Measurements from ENCODE around the gene FBXL15.

Gene FBXL15

GRCh38 chr10:102375867-102376266 is 44.8 kb upstream of the FBXL15 start:
- no peak for TF ChIP-seq TSHZ2 (CRISPR knock-in tag; IDR thresholded peaks at IDR 0.05)
- no peak for TF ChIP-seq ISL1 (CRISPR knock-in tag; IDR thresholded peaks at IDR 0.05)
- no peak for TF ChIP-seq RARB (CRISPR knock-in tag; IDR thresholded peaks at IDR 0.05)
- no peak for TF ChIP-seq PATZ1 (CRISPR knock-in tag; IDR thresholded peaks at IDR 0.05; ENCODE audit: borderline replicate concordance)
- no peak for TF ChIP-seq ESRRG (CRISPR knock-in tag; IDR thresholded peaks at IDR 0.05)
- no peak for TF ChIP-seq CSDC2 (CRISPR knock-in tag; IDR thresholded peaks at IDR 0.05)
- no peak for TF ChIP-seq SNAI2 (CRISPR knock-in tag; IDR thresholded peaks at IDR 0.05)
- TF ChIP-seq POU6F1 (CRISPR knock-in tag; IDR thresholded peaks at IDR 0.05; ENCODE audit: borderline replicate concordance, low read depth): no peak
- TF ChIP-seq OSR1 (CRISPR knock-in tag; IDR thresholded peaks at IDR 0.05): no peak
- TF ChIP-seq ARNTL (CRISPR knock-in tag; IDR thresholded peaks at IDR 0.05; ENCODE audit: borderline replicate concordance, low read depth): no peak
- TF ChIP-seq PPARA (CRISPR knock-in tag; IDR thresholded peaks at IDR 0.05; ENCODE audit: borderline replicate concordance): no peak
- TF ChIP-seq ZNF70 (CRISPR knock-in tag; IDR thresholded peaks at IDR 0.05): no peak
- no peak for TF ChIP-seq GLIS3 (CRISPR knock-in tag; IDR thresholded peaks at IDR 0.05)
- no peak for ATAC-seq

- ATAC-seq: no peak
- no peak for TF ChIP-seq PPARA (CRISPR knock-in tag; IDR thresholded peaks at IDR 0.05; ENCODE audit: borderline replicate concordance)
- no peak for TF ChIP-seq PATZ1 (CRISPR knock-in tag; IDR thresholded peaks at IDR 0.05; ENCODE audit: borderline replicate concordance)
Observed at GRCh38 chr10:102376901-102377300, 43.7 kb upstream of the FBXL15 start.

- ATAC-seq: no peak
- TF ChIP-seq TSHZ2 (CRISPR knock-in tag; IDR thresholded peaks at IDR 0.05) (no peak), PATZ1 (CRISPR knock-in tag; IDR thresholded peaks at IDR 0.05; ENCODE audit: borderline replicate concordance) (no peak), ZNF70 (CRISPR knock-in tag; IDR thresholded peaks at IDR 0.05) (no peak), ARNTL (CRISPR knock-in tag; IDR thresholded peaks at IDR 0.05; ENCODE audit: borderline replicate concordance, low read depth) (no peak), BACH2 (CRISPR knock-in tag; IDR thresholded peaks at IDR 0.05; ENCODE audit: borderline replicate concordance) (no peak), PPARA (CRISPR knock-in tag; IDR thresholded peaks at IDR 0.05; ENCODE audit: borderline replicate concordance) (no peak), OSR1 (CRISPR knock-in tag; IDR thresholded peaks at IDR 0.05) (no peak), ZC3H10 (CRISPR knock-in tag; IDR thresholded peaks at IDR 0.05) (no peak), ZNF8 (CRISPR knock-in tag; IDR thresholded peaks at IDR 0.05) (no peak), POU6F1 (CRISPR knock-in tag; IDR thresholded peaks at IDR 0.05; ENCODE audit: borderline replicate concordance, low read depth) (no peak), CREB5 (CRISPR knock-in tag; IDR thresholded peaks at IDR 0.05; ENCODE audit: low read depth) (no peak), TCF4 (CRISPR knock-in tag; IDR thresholded peaks at IDR 0.05; ENCODE audit: borderline replicate concordance) (no peak), ZNF565 (CRISPR knock-in tag; conservative IDR thresholded peaks at IDR 0.05; ENCODE audit: low read depth) (no peak), ISL1 (CRISPR knock-in tag; IDR thresholded peaks at IDR 0.05) (no peak), ZFP3 (CRISPR knock-in tag; IDR thresholded peaks at IDR 0.05) (no peak), ESRRG (CRISPR knock-in tag; IDR thresholded peaks at IDR 0.05) (no peak), GLIS3 (CRISPR knock-in tag; IDR thresholded peaks at IDR 0.05) (no peak)
Observed at GRCh38 chr10:102379383-102379782, 41.3 kb upstream of the FBXL15 start.

Measured in SK-N-SH treated with all-trans-retinoic acid at 6 μM for 48 hours (cell line).